OCI-LY1 (cell line): Measurements from ENCODE around the gene UST.

Source experiments
- H2AFZ ChIP-seq: fragments of 200-600 bp; sonication (generic), shearing (Covaris generic); 2 replicates; pipeline ENCODE4 v1.6.0; 2014; ENCODE audit warnings: antibody characterized with exemption, mild to moderate bottlenecking, low read length
- H3F3A ChIP-seq: fragments of 200-600 bp; sonication (generic), shearing (Covaris generic); 2 replicates; pipeline ENCODE4 v1.6.0; 2014; ENCODE audit warnings: mild to moderate bottlenecking, antibody characterized with exemption, low read length, moderate library complexity; ENCODE audit not compliant: insufficient read depth
- H3K27ac ChIP-seq: fragments of 200-600 bp; sonication (generic); 2 replicates; pipeline ENCODE4 v1.5.1; 2014; ENCODE audit warnings: low read length, mixed run types, mild to moderate bottlenecking, low read depth; ENCODE audit not compliant: poor library complexity, severe bottlenecking
- H3K27me3 ChIP-seq: fragments of 200-600 bp; sonication (generic); 2 replicates; pipeline ENCODE4 v1.6.0; 2014; ENCODE audit warnings: antibody characterized with exemption, mild to moderate bottlenecking, low read length, moderate library complexity; ENCODE audit not compliant: insufficient read depth
- H3K36me3 ChIP-seq: fragments of 200-600 bp; sonication (generic); 2 replicates; pipeline ENCODE4 v1.6.1; 2014; ENCODE audit warnings: mild to moderate bottlenecking, antibody characterized with exemption, low read length, moderate library complexity, mixed read lengths; ENCODE audit not compliant: insufficient read depth
- H3K4me1 ChIP-seq: fragments of 200-600 bp; sonication (generic); 2 replicates; pipeline ENCODE4 v1.5.1; 2014; ENCODE audit warnings: mild to moderate bottlenecking, low read length, moderate library complexity; ENCODE audit not compliant: insufficient read depth, severe bottlenecking
- H3K4me2 ChIP-seq: fragments of 200-600 bp; sonication (generic), shearing (Covaris generic); 2 replicates; pipeline ENCODE4 v1.6.1; 2014; ENCODE audit warnings: low read length
- H3K4me3 ChIP-seq: fragments of 200-600 bp; sonication (generic); 2 replicates; pipeline ENCODE4 v1.5.1; 2014; ENCODE audit warnings: low read length, low read depth, mild to moderate bottlenecking, mixed read lengths; ENCODE audit not compliant: poor library complexity, severe bottlenecking
- H3K79me2 ChIP-seq: fragments of 200-600 bp; shearing (Covaris generic); 2 replicates; pipeline ENCODE4 v1.6.1; 2016; ENCODE audit warnings: mixed run types, low read length, mixed read lengths; ENCODE audit not compliant: insufficient read depth
- H3K9ac ChIP-seq: fragments of 200-600 bp; sonication (generic), shearing (Covaris generic); 2 replicates; pipeline ENCODE4 v1.6.1; 2014; ENCODE audit warnings: mild to moderate bottlenecking, low read length, mixed read lengths
- H3K9me2 ChIP-seq: fragments of 200-600 bp; sonication (generic), shearing (Covaris generic); 2 replicates; pipeline ENCODE4 v1.6.1; 2014; ENCODE audit warnings: low read depth, mild to moderate bottlenecking, low read length, mixed read lengths
- H3K9me3 ChIP-seq: fragments of 200-600 bp; shearing (Covaris generic); 2 replicates; pipeline ENCODE4 v1.6.1; 2014; ENCODE audit warnings: low read length, mixed read lengths
- H4K20me1 ChIP-seq: fragments of 200-600 bp; sonication (generic), shearing (Covaris generic); 2 replicates; pipeline ENCODE4 v1.6.0; 2016; ENCODE audit warnings: mild to moderate bottlenecking, low read length; ENCODE audit not compliant: insufficient read depth
- CTCF ChIP-seq: fragments of 200-600 bp; sonication (generic), shearing (Covaris generic); IDR thresholded peaks from 2 replicates; pipeline ENCODE4 v1.5.1; 2017; ENCODE audit warnings: mild to moderate bottlenecking, antibody characterized with exemption, low read length, moderate library complexity, mixed read lengths
- EZH2 ChIP-seq: fragments of 200-600 bp; sonication (generic), shearing (Covaris generic); IDR thresholded peaks from 2 replicates; pipeline ENCODE4 v1.8.0; 2017; ENCODE audit warnings: borderline replicate concordance, mixed run types, mild to moderate bottlenecking, antibody characterized with exemption, low read length, moderate library complexity, mixed read lengths

The UST gene

DNA sequence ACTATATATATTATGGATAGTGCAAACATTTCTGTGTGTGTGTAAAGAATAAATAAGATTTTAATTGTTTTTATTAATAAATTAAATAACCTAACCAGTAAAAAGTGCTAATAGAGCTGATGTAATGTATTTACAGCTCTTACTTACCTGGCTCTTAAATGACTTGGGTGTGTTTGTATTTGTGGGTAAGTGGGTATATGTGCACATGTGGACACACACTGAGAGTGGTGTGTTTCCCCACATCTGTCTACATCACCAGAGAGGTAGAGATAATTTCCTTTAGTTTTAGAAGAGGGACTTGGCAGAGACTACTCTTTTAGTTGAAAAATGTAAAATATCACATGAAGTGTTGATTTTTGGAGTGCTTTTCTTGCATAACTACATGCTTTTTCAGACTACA lies 76.0 kb downstream of the UST start:
- TF ChIP-seq CTCF (no peak), EZH2 (no peak)
- H3K79me2 ChIP-seq: no peaks in the 10 kb centered on the region
- H3K4me2 ChIP-seq: no peak overlapping the region
- H4K20me1 ChIP-seq: no peaks in the 10 kb centered on the region
- H3K27ac ChIP-seq: no peak overlapping the region
- H3K4me1 ChIP-seq: no peaks in the 10 kb centered on the region
- no peaks in the 10 kb centered on the region for H3F3A ChIP-seq
- H3K9me2 ChIP-seq: no peaks in the 10 kb centered on the region
- no peak overlapping the region for H3K9ac ChIP-seq
- no peak overlapping the region for H2AFZ ChIP-seq
- H3K36me3 ChIP-seq: no peaks in the 10 kb centered on the region
- H3K9me3 ChIP-seq: no peaks in the 10 kb centered on the region
- H3K27me3 ChIP-seq: no peaks in the 10 kb centered on the region
- no peak overlapping the region for H3K4me3 ChIP-seq

DNA sequence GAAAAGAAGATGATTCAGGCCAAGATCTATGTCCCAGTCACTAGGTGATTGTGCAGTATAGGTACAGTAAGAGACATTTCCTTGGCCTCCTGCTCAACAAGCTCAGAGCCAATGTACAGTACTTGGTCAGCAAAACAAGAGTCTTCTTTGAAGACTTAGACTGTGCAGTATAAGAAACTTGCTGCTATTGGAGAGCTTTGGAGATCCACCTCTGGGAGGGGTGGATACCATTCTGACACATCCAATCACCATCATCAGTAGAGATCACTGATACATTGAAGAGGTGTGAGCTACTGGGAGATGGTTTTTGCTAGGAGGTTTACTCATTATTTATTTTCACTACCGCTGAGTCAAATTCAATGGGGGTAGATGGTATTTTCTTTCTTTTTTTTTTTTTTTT lies 77.5 kb downstream of the UST start:
- no peak overlapping the region for H3K9ac ChIP-seq
- no peak overlapping the region for H3K4me3 ChIP-seq
- no peaks in the 10 kb centered on the region for H3K4me1 ChIP-seq
- TF ChIP-seq EZH2: no peak
- no peak for TF ChIP-seq CTCF
- H3K79me2 ChIP-seq: no peaks in the 10 kb centered on the region
- H3K9me2 ChIP-seq: no peaks in the 10 kb centered on the region
- H3F3A ChIP-seq: no peaks in the 10 kb centered on the region
- H3K4me2 ChIP-seq: no peak overlapping the region
- no peaks in the 10 kb centered on the region for H3K9me3 ChIP-seq
- H3K27me3 ChIP-seq: no peaks in the 10 kb centered on the region
- H4K20me1 ChIP-seq: no peaks in the 10 kb centered on the region
- H2AFZ ChIP-seq: no peak overlapping the region
- no peak overlapping the region for H3K27ac ChIP-seq
- no peaks in the 10 kb centered on the region for H3K36me3 ChIP-seq

- no peaks in the 10 kb centered on the region for H3K9me3 ChIP-seq
- no peaks in the 10 kb centered on the region for H4K20me1 ChIP-seq
- no peaks in the 10 kb centered on the region for H3K27me3 ChIP-seq
- H3K79me2 ChIP-seq: no peaks in the 10 kb centered on the region
- no peaks in the 10 kb centered on the region for H3K9me2 ChIP-seq
- no peaks in the 10 kb centered on the region for H3K4me1 ChIP-seq
- H3K27ac ChIP-seq: no peak overlapping the region
- H3K4me2 ChIP-seq: no peak overlapping the region
- H3K9ac ChIP-seq: no peak overlapping the region
- no peaks in the 10 kb centered on the region for H3K36me3 ChIP-seq
- no peak for TF ChIP-seq EZH2
- TF ChIP-seq CTCF: no peak
- H3F3A ChIP-seq: no peaks in the 10 kb centered on the region
- H3K4me3 ChIP-seq: no peak overlapping the region
- no peak overlapping the region for H2AFZ ChIP-seq
These were observed 78.1 kb downstream of the UST start for GRCh38 chr6:148824960-148825359.
